ENCODE results near the gene RND3.

The RND3 gene

GRCh38 chr2:150432312-150432625 is 55.2 kb downstream of the RND3 start:
- no peak for DNase-seq

- no peak for DNase-seq
Measured at GRCh38 chr2:150431561-150432311, 55.7 kb downstream of the RND3 start.

DNA sequence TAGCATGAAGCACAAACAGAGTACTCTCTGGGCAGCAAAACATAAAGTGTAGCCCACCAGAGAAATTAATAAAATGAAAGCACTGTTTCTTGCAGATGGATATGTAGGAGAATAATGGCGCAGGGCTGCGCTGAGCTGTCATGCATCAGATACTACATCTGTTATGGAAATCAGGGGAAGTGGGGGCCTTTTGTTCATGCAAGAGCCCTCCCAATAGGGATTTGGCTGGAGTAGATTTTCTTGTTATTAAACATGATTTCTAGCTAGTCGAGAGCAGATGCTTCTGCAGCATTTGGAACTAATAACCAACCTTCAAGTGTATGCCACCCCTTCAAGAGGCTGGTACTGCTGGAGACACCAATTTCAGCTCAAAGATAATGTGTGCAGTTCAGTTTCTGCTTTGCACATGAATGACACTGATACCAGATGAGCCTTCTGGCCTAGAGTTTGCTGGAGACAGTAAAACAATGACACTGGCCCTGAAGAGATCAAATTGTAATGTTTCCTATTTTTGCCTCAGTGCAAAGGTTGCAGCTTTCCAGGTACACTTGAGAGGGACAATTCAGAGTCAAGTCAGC is 58.0 kb downstream of the RND3 start:
- DNase-seq, result no peak

DNA sequence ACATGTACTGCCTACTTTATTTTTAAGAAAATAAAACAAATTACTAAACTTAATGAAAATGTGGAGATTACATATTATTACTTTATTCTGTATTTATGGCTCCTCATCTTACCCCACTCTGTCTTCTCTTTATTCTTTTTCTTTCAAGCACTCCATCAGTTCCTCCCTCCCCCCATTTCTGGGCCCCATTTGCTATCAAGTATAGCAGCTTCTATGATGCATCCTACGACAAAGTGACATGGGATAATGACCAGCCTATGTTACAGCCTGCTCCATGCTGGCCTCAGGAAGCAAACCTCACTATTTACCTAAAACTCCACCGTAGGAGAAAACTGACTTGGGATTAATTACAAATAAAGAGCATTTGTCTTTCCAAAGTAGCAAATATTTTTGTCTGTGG is 58.8 kb downstream of the RND3 start:
- DNase-seq, result no peak

DNA sequence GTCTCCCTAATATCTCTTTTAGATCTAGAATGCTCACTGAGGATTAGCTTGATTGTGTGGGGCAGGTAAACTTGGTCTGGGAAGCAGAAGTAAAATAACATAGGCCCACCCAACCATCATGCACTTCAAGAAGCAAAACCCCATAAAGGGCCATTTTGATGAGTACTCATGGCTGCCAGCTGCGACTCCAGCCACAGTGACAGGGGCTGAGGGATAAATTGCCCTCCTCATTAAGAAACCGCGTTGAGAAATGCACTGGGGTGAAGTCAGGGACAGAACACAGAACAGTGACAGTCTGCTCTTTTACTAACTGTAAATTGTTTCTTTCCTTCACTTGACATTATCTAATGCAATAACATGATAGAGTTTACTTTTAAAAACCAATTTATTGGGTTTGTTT is 60.2 kb downstream of the RND3 start:
- no peak for DNase-seq

DNA sequence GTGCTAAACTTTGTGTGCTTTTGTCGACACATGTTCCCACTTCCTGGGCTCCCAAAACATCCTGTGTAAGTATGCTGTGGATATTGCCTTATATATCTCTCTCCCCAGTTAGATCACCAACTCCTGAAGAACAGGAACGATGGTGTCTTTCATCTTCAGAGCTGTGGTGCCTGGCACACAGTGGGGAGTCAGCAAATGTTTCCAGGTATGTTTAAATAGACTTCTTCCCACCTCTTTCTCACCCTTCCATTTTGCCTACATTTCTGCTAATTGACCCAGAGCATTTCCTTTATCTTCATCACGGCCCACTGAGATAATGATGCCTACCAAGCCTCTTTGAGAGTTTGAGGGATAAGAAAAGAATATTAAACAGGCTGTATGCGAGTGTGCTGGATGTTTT is 60.7 kb downstream of the RND3 start:
- no peak for DNase-seq

- no peak for DNase-seq
Measured at GRCh38 chr2:150426315-150426714, 61.2 kb downstream of the RND3 start.

GRCh38 chr2:150425121-150425955 is 62.1 kb downstream of the RND3 start:
- DNase-seq, result no peak

DNA sequence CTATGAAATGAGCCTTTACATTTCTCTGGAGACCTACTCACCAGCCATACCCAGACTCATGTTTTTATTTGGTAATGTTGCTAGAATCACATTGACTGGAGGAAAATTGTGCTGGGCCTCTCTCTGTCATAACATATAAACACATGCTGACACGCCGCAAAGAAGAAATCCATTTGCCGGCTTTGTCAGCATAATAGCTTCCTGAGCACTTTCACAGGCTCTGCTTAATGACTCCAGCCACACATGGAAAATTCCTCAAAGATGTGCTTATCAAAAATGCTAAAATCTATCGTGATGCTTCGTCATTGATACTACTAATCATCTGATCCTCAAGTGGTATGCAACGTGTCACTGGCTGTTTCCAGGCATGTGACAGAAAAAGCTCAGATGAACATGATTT is 63.1 kb downstream of the RND3 start:
- DNase-seq, result no peak

DNA sequence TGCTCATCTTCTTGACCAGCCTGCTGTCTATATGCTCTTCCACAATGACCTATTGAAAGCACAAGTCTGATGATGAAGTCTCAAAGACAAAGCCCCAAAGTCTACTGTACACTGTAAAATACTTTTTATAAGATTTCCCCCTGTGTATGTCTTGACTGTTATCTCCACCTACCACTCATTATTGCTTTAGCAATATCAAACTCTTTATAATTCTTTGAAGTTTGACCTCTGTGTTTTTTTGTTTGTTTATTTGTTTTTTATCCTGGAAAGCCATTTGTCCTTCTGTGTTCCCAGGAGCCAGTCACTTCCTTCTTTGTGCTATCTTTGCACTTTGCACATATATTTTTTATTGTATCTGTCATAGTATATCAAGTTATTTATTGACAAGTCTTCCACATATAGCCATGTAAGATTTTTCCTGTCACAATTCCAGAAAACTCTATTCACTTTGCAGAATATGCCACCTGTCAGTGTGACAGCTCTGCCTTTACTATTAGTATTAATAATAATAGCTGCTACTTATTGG is 66.3 kb downstream of the RND3 start:
- no peak for DNase-seq

- DNase-seq, result no peak
Measured at GRCh38 chr2:150418916-150419315, 68.6 kb downstream of the RND3 start.
